ENCODE measurements around the gene ARHGAP26. TPM values are rescaled to one million over a fixed set of nuclear protein-coding genes. Genes with fewer than 3 reads are reported as not detected.

The ARHGAP26 gene
- polyA plus RNA-seq, 1 donor from 2014 or later, result 1.6 TPM

GRCh38 chr5:142821733-142822487, 51.7 kb downstream of the ARHGAP26 start:
- Mint-ChIP-seq H3K9me3 (peaks cover 2 to 5% (median 4%) of the 10 kb centered on the region in 3 donors), H3K4me1 (peaks cover 4 to 8% (median 5%) of the 10 kb centered on the region in 3 donors), H3K36me3 (peaks cover 6% of the 10 kb centered on the region), H3K27me3 (no peaks in the 10 kb centered on the region), H3K4me3 (no peak overlapping the region), H3K27ac (no peak overlapping the region)

- H3K4me1 Mint-ChIP-seq, result peaks cover 5 to 8% (median 5%) of the 10 kb centered on the region in 3 donors
- no peak overlapping the region for H3K4me3 Mint-ChIP-seq
- H3K27ac Mint-ChIP-seq, result no peak overlapping the region
- H3K36me3 Mint-ChIP-seq, result peaks cover 6% of the 10 kb centered on the region
- peaks cover 2 to 6% (median 5%) of the 10 kb centered on the region in 3 donors for H3K9me3 Mint-ChIP-seq
- H3K27me3 Mint-ChIP-seq, result no peaks in the 10 kb centered on the region
Observed at GRCh38 chr5:142823126-142823525, 52.9 kb downstream of the ARHGAP26 start.

- Mint-ChIP-seq H3K9me3 (peaks cover 2 to 6% (median 5%) of the 10 kb centered on the region in 3 donors), H3K27me3 (no peaks in the 10 kb centered on the region), H3K27ac (peak overlapping the region in 1 of 3 donors; percentile 24), H3K4me3 (no peak overlapping the region), H3K36me3 (peaks cover 6% of the 10 kb centered on the region), H3K4me1 (peaks cover 5 to 8% (median 5%) of the 10 kb centered on the region in 3 donors)
Observed at GRCh38 chr5:142823806-142824205, 53.6 kb downstream of the ARHGAP26 start.

- H3K36me3 Mint-ChIP-seq, result peaks cover 6% of the 10 kb centered on the region
- no peak overlapping the region for H3K4me3 Mint-ChIP-seq
- H3K4me1 Mint-ChIP-seq, result peaks cover 5 to 6% (median 5%) of the 10 kb centered on the region in 3 donors
- H3K27ac Mint-ChIP-seq, result no peak overlapping the region
- H3K9me3 Mint-ChIP-seq, result peaks cover 2 to 6% (median 5%) of the 10 kb centered on the region in 3 donors
- no peaks in the 10 kb centered on the region for H3K27me3 Mint-ChIP-seq
Observed at GRCh38 chr5:142824391-142824790, 54.2 kb downstream of the ARHGAP26 start.

GRCh38 chr5:142825378-142826089, 55.4 kb downstream of the ARHGAP26 start:
- Mint-ChIP-seq H3K4me1 (peaks cover 5 to 6% (median 5%) of the 10 kb centered on the region in 3 donors), H3K27me3 (no peaks in the 10 kb centered on the region), H3K4me3 (no peak overlapping the region), H3K9me3 (peaks cover 2 to 6% (median 5%) of the 10 kb centered on the region in 3 donors), H3K36me3 (peaks cover 5% of the 10 kb centered on the region), H3K27ac (no peak overlapping the region)

- Mint-ChIP-seq H3K27me3 (no peaks in the 10 kb centered on the region), H3K27ac (no peak overlapping the region), H3K4me3 (peak overlapping the region in 1 of 4 donors; percentile 1), H3K36me3 (peaks cover 2% of the 10 kb centered on the region), H3K4me1 (peaks cover 4 to 5% (median 5%) of the 10 kb centered on the region in 3 donors), H3K9me3 (peaks cover 0 to 2% (median under 1%) of the 10 kb centered on the region in 3 donors)
Observed at GRCh38 chr5:142826093-142826492, 55.9 kb downstream of the ARHGAP26 start.

- Mint-ChIP-seq H3K4me3 (no peak overlapping the region), H3K27ac (no peak overlapping the region), H3K36me3 (peaks cover 4% of the 10 kb centered on the region), H3K27me3 (no peaks in the 10 kb centered on the region), H3K4me1 (peaks cover 4 to 5% (median 5%) of the 10 kb centered on the region in 3 donors), H3K9me3 (peaks cover 0 to 2% (median 0%) of the 10 kb centered on the region in 3 donors)
Observed at GRCh38 chr5:142826741-142827492, 56.7 kb downstream of the ARHGAP26 start.

- H3K9me3 Mint-ChIP-seq, result peaks cover 0 to 2% (median 0%) of the 10 kb centered on the region in 3 donors
- H3K27ac Mint-ChIP-seq, result no peak overlapping the region
- peaks cover 1 to 5% (median 1%) of the 10 kb centered on the region in 3 donors for H3K4me1 Mint-ChIP-seq
- H3K36me3 Mint-ChIP-seq, result peaks cover 4% of the 10 kb centered on the region
- H3K4me3 Mint-ChIP-seq, result no peak overlapping the region
- no peaks in the 10 kb centered on the region for H3K27me3 Mint-ChIP-seq
Observed at GRCh38 chr5:142827934-142828576, 57.9 kb downstream of the ARHGAP26 start.

GRCh38 chr5:142828797-142829535, 58.8 kb downstream of the ARHGAP26 start:
- H3K27ac Mint-ChIP-seq, result no peak overlapping the region
- H3K4me3 Mint-ChIP-seq, result no peak overlapping the region
- peaks cover 0 to 2% (median 0%) of the 10 kb centered on the region in 3 donors for H3K9me3 Mint-ChIP-seq
- peaks cover 1 to 5% (median 1%) of the 10 kb centered on the region in 3 donors for H3K4me1 Mint-ChIP-seq
- H3K36me3 Mint-ChIP-seq, result peaks cover 4% of the 10 kb centered on the region
- H3K27me3 Mint-ChIP-seq, result no peaks in the 10 kb centered on the region

GRCh38 chr5:142829801-142830220, 59.6 kb downstream of the ARHGAP26 start:
- no peak overlapping the region for H3K4me3 Mint-ChIP-seq
- peaks cover 1 to 5% (median 1%) of the 10 kb centered on the region in 3 donors for H3K4me1 Mint-ChIP-seq
- peaks cover 0 to 2% (median 0%) of the 10 kb centered on the region in 3 donors for H3K9me3 Mint-ChIP-seq
- peaks cover 2% of the 10 kb centered on the region for H3K36me3 Mint-ChIP-seq
- H3K27ac Mint-ChIP-seq, result no peak overlapping the region
- no peaks in the 10 kb centered on the region for H3K27me3 Mint-ChIP-seq

GRCh38 chr5:142830241-142831008, 60.2 kb downstream of the ARHGAP26 start:
- Mint-ChIP-seq H3K4me1 (peaks cover 1 to 5% (median 1%) of the 10 kb centered on the region in 3 donors), H3K27ac (no peak overlapping the region), H3K27me3 (no peaks in the 10 kb centered on the region), H3K9me3 (peaks cover 0 to 2% (median 0%) of the 10 kb centered on the region in 3 donors), H3K4me3 (no peak overlapping the region), H3K36me3 (peaks cover 3% of the 10 kb centered on the region)

- Mint-ChIP-seq H3K27me3 (no peaks in the 10 kb centered on the region), H3K9me3 (peaks cover 0 to 2% (median 0%) of the 10 kb centered on the region in 3 donors), H3K4me3 (no peak overlapping the region), H3K4me1 (peaks cover 1 to 2% (median 1%) of the 10 kb centered on the region in 3 donors), H3K36me3 (peaks cover 6% of the 10 kb centered on the region), H3K27ac (no peak overlapping the region)
Observed at GRCh38 chr5:142831009-142831383, 60.8 kb downstream of the ARHGAP26 start.

GRCh38 chr5:142832263-142832662, 62.1 kb downstream of the ARHGAP26 start:
- H3K4me3 Mint-ChIP-seq, result no peak overlapping the region
- H3K9me3 Mint-ChIP-seq, result peaks cover 0 to 1% (median 0%) of the 10 kb centered on the region in 3 donors
- H3K36me3 Mint-ChIP-seq, result peaks cover 6% of the 10 kb centered on the region
- no peaks in the 10 kb centered on the region for H3K27me3 Mint-ChIP-seq
- H3K4me1 Mint-ChIP-seq, result no peaks in the 10 kb centered on the region
- H3K27ac Mint-ChIP-seq, result no peak overlapping the region

Measured in IgD-negative memory B cell (primary cell).